Measurements from ENCODE around the gene GRPEL1. TPM values are rescaled to one million over a fixed set of nuclear protein-coding genes. Genes with fewer than 3 reads are reported as not detected.

Gene GRPEL1
- 100 to 1,000 TPM; 113 TPM for total RNA-seq

GRCh38 chr4:7067452-7068278 lies at the start of gene GRPEL1:
Gene GRPEL1 (minus strand): TSS chr4:7068064. CDS start chr4:7068032, 32 bp downstream.
- CTCF ChIA-PET = interaction anchor here (0.7 to 6.2 kb wide), 11 partner anchors 11 to 378 kb away, joined by 3 to 76 read pairs (median 4); partner anchors contain the start of gene TADA2B
- POLR2A ChIA-PET = interaction anchor here (0.6 to 4.0 kb wide), 21 partner anchors 8 to 427 kb away, joined by 3 to 55 read pairs (median 4); partner anchors contain the start of genes BLOC1S4, MRFAP1L1, TADA2B and TBC1D14

- CTCF ChIA-PET = no interaction called here
- POLR2A ChIA-PET = no interaction called here
Measured at GRCh38 chr4:7116705-7117104, 48.8 kb upstream of the GRPEL1 start.

GRCh38 chr4:7115557-7116340 lies 47.9 kb upstream of the GRPEL1 start:
- ChIA-PET POLR2A (no interaction called here), CTCF (no interaction called here)

- ChIA-PET POLR2A (no interaction called here), CTCF (no interaction called here)
Measured at GRCh38 chr4:7112656-7113055, 44.8 kb upstream of the GRPEL1 start.

- ChIA-PET CTCF (no interaction called here), POLR2A (no interaction called here)
Measured at GRCh38 chr4:7111441-7111840, 43.6 kb upstream of the GRPEL1 start.

GRCh38 chr4:7110546-7110945 lies 42.7 kb upstream of the GRPEL1 start:
- ChIA-PET CTCF (no interaction called here), POLR2A (no interaction called here)

- ChIA-PET POLR2A (interaction anchor here (0.5 kb wide), 1 partner anchor 75 kb away, joined by 3 read pairs; no protein-coding TSS in a partner anchor), CTCF (no interaction called here)
Measured at GRCh38 chr4:7109169-7109568, 41.3 kb upstream of the GRPEL1 start.

- ChIA-PET POLR2A (no interaction called here), CTCF (no interaction called here)
Measured at GRCh38 chr4:7108660-7109059, 40.8 kb upstream of the GRPEL1 start.

- POLR2A ChIA-PET = no interaction called here
Measured at GRCh38 chr4:7108046-7108625, 40.3 kb upstream of the GRPEL1 start.

GRCh38 chr4:7107166-7107905 lies 39.5 kb upstream of the GRPEL1 start:
- CTCF ChIA-PET = no interaction called here
- POLR2A ChIA-PET = no interaction called here

More at GRCh38 chr4:7108046-7108625, 40.3 kb upstream of the GRPEL1 start:
- CTCF ChIA-PET = no interaction called here

GRCh38 chr4:7105276-7105675 lies 37.4 kb upstream of the GRPEL1 start:
- ChIA-PET CTCF (no interaction called here), POLR2A (no interaction called here)

GRCh38 chr4:7104366-7105031 lies 36.6 kb upstream of the GRPEL1 start:
- ChIA-PET POLR2A (no interaction called here), CTCF (no interaction called here)

- ChIA-PET POLR2A (no interaction called here), CTCF (no interaction called here)
Measured at GRCh38 chr4:7103607-7104365, 35.9 kb upstream of the GRPEL1 start.

- ChIA-PET POLR2A (interaction anchor here (0.9 kb wide), 1 partner anchor 35 kb away, joined by 3 read pairs; the partner anchor contains the start of gene GRPEL1), CTCF (interaction anchor here (0.6 to 2.7 kb wide), 3 partner anchors 17 to 35 kb away, joined by 5 to 8 read pairs (median 6); partner anchors contain the start of gene GRPEL1)
Measured at GRCh38 chr4:7103031-7103606, 35.3 kb upstream of the GRPEL1 start.

GRCh38 chr4:7102516-7102909 lies 34.6 kb upstream of the GRPEL1 start:
- CTCF ChIA-PET = interaction anchor here (0.6 to 2.7 kb wide), 5 partner anchors 17 to 57 kb away, joined by 3 to 8 read pairs (median 5); partner anchors contain the start of gene GRPEL1
- POLR2A ChIA-PET = interaction anchor here (0.9 kb wide), 1 partner anchor 34 kb away, joined by 3 read pairs; the partner anchor contains the start of gene GRPEL1

GRCh38 chr4:7101692-7102515 lies 34.0 kb upstream of the GRPEL1 start:
- CTCF ChIA-PET = interaction anchor here (0.9 to 2.7 kb wide), 5 partner anchors 16 to 56 kb away, joined by 3 to 8 read pairs (median 3); partner anchors contain the start of gene GRPEL1
- POLR2A ChIA-PET = interaction anchor here (0.9 kb wide), 1 partner anchor 34 kb away, joined by 3 read pairs; the partner anchor contains the start of gene GRPEL1

- ChIA-PET POLR2A (no interaction called here), CTCF (no interaction called here)
Measured at GRCh38 chr4:7096236-7096635, 28.4 kb upstream of the GRPEL1 start.

All from activated CD8-positive, alpha-beta memory T cell treated with anti-CD3 and anti-CD28 coated beads for 36 hours (primary cell).